Measurements from ENCODE around the gene JTB.

DNA sequence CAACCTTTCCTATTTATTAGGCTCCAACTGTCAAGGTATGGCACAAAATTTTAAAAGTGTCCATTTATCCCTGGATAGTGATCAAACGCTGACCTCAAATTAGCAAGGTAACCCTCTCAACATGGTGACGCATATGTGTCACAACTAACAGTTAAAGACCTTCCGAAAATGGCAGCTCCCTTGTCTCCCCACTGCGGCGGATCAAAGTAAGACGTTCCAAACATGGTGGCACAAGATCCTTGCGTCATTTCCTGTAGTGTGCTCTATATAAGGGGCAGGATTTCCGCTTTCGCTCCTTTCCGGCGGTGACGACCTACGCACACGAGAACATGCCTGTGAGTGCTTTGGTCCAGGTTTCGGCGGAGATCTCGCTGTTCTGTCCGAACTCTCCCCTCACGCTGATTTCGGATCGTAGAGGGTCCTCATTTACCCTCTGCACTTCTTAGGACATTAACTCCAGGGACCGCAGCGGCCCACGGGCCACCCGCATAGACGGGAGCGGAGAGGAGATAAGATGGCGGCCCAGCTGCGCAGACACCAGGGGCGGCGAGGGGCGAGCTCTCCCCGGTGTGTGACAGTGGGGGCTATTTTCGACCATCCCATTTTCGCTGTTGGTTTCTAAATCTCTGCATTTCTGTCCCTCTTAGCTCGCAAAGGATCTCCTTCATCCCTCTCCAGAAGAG is 13.1 kb upstream of the JTB start, which contains the start of gene RPS27:
- TF ChIP-seq POLR2AphosphoS5 (IDR thresholded peaks at IDR 0.05; ENCODE audit: insufficient read depth in 1 of 2, low read depth in 1 of 2), result peak; percentile 100
- TF ChIP-seq, protein P1, sequence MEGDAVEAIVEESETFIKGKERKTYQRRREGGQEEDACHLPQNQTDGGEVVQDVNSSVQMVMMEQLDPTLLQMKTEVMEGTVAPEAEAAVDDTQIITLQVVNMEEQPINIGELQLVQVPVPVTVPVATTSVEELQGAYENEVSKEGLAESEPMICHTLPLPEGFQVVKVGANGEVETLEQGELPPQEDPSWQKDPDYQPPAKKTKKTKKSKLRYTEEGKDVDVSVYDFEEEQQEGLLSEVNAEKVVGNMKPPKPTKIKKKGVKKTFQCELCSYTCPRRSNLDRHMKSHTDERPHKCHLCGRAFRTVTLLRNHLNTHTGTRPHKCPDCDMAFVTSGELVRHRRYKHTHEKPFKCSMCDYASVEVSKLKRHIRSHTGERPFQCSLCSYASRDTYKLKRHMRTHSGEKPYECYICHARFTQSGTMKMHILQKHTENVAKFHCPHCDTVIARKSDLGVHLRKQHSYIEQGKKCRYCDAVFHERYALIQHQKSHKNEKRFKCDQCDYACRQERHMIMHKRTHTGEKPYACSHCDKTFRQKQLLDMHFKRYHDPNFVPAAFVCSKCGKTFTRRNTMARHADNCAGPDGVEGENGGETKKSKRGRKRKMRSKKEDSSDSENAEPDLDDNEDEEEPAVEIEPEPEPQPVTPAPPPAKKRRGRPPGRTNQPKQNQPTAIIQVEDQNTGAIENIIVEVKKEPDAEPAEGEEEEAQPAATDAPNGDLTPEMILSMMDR (IDR thresholded peaks at IDR 0.05), result no peak
- TF ChIP-seq POLR2A (IDR thresholded peaks at IDR 0.05), result peak in 1 of 2 donors; percentile 93
